ENCODE measurements around the gene RPS6KA3. TPM values are rescaled to one million over a fixed set of nuclear protein-coding genes. Genes with fewer than 3 reads are reported as not detected.
A peak's percentile ranks its signal among the peaks of the same experiment; 100 is the strongest.

The RPS6KA3 gene
- polyA plus RNA-seq, 1 of the 3 experiments (the other 2 are of a cell fraction): 14.3 TPM

DNA sequence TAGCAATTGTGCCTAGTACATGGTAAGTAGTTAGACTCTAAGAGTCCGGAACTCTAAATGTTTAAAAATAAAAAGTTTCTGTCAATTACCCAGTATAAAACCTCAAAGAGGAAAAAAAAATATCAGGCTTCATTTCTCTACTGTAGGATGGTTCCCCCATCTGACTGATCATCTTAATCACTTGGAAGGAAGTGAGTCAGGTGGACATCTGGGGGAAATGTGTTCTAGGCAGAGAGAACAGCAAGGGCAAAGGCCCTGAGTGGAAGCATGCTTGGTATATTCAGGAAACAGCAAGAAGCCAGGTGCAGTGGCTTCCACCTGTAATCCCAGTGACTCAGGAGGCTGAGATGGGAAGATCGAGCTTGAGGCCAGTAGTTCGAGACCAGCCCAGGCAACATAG, 122.2 kb downstream of the RPS6KA3 start (continued):
- TF ChIP-seq REST (IDR thresholded peaks at IDR 0.05; ENCODE audit: low read depth, low read length) (no peak), ELF1 (IDR thresholded peaks at IDR 0.05) (no peak), RAD21 (IDR thresholded peaks at IDR 0.05; ENCODE audit: low read length) (no peak), TCF12 (IDR thresholded peaks at IDR 0.05) (peak; percentile 94), USF1 (IDR thresholded peaks at IDR 0.05; ENCODE audit: borderline replicate concordance, low read depth) (no peak), ZBTB33 (IDR thresholded peaks at IDR 0.05; ENCODE audit: borderline replicate concordance, low read depth) (no peak), YY1 (IDR thresholded peaks at IDR 0.05; ENCODE audit: low read depth) (no peak), RCOR1 (IDR thresholded peaks at IDR 0.05; ENCODE audit: low read length) (no peak), PBX3 (IDR thresholded peaks at IDR 0.05) (peak; percentile 50; the same call in 1 of the 2 replicates), GABPA (IDR thresholded peaks at IDR 0.05; ENCODE audit: low read depth) (no peak), EZH2phosphoT487 (IDR thresholded peaks at IDR 0.05; ENCODE audit: borderline replicate concordance, low read depth) (no peak), NRF1 (IDR thresholded peaks at IDR 0.05; ENCODE audit: low read depth, low read length) (no peak), FOXM1 (IDR thresholded peaks at IDR 0.05; ENCODE audit: low read depth) (no peak), FOSL2 (IDR thresholded peaks at IDR 0.05; ENCODE audit: borderline replicate concordance, low read depth) (peak; percentile 58; the same call in 1 of the 2 replicates)
- TF ChIP-seq, protein P1, sequence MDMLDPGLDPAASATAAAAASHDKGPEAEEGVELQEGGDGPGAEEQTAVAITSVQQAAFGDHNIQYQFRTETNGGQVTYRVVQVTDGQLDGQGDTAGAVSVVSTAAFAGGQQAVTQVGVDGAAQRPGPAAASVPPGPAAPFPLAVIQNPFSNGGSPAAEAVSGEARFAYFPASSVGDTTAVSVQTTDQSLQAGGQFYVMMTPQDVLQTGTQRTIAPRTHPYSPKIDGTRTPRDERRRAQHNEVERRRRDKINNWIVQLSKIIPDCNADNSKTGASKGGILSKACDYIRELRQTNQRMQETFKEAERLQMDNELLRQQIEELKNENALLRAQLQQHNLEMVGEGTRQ (IDR thresholded peaks at IDR 0.05; ENCODE audit: borderline replicate concordance, low read depth, low read length): no peak

All from SK-N-SH (cell line).